ENCODE measurements around the gene ACTR6.

- TF ChIP-seq, protein P1, sequence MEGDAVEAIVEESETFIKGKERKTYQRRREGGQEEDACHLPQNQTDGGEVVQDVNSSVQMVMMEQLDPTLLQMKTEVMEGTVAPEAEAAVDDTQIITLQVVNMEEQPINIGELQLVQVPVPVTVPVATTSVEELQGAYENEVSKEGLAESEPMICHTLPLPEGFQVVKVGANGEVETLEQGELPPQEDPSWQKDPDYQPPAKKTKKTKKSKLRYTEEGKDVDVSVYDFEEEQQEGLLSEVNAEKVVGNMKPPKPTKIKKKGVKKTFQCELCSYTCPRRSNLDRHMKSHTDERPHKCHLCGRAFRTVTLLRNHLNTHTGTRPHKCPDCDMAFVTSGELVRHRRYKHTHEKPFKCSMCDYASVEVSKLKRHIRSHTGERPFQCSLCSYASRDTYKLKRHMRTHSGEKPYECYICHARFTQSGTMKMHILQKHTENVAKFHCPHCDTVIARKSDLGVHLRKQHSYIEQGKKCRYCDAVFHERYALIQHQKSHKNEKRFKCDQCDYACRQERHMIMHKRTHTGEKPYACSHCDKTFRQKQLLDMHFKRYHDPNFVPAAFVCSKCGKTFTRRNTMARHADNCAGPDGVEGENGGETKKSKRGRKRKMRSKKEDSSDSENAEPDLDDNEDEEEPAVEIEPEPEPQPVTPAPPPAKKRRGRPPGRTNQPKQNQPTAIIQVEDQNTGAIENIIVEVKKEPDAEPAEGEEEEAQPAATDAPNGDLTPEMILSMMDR (IDR thresholded peaks at IDR 0.05 in 8 of 11, conservative IDR thresholded peaks at IDR 0.05 in 3 of 11) = no peak
- no peak for TF ChIP-seq POLR2AphosphoS5 (IDR thresholded peaks at IDR 0.05)
These were observed 1.6 kb upstream of the ACTR6 start for GRCh38 chr12:100199023-100199346.
